ENCODE measurements around the gene TNFSF15. TPM values are rescaled to one million over a fixed set of nuclear protein-coding genes. Genes with fewer than 3 reads are reported as not detected.

The TNFSF15 gene
- total RNA-seq, 1 donor from 2014 or later = not detected

DNA sequence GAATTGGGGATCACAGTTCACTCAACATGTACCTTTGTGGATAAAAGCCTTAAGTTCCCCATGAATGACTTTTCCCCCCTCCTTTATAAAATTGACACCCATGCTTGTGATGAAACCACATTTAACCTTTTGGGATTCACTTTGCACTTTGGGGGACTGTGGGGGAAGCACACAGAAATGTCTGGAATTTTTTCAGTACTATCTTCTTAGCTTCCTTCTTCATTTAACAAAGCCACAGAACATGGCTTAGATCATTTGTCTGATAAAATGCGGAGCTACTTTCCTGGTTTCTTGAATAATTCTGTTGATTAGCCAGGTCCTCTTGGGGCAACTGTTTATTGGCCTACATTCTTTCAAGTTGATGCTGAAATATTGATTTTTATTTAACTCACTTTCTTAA lies 29.9 kb downstream of the TNFSF15 start:
- H3K9ac ChIP-seq = no peak overlapping the region
- H3K4me1 Mint-ChIP-seq = peaks cover 10% of the 10 kb centered on the region
- H3K9me3 Mint-ChIP-seq = no peaks in the 10 kb centered on the region
- H3F3A ChIP-seq (ENCODE audit: low read depth) = no peaks in the 10 kb centered on the region
- no peaks in the 10 kb centered on the region for H3K36me3 ChIP-seq
- TF ChIP-seq EZH2 (IDR thresholded peaks at IDR 0.05) (no peak), EZH2phosphoT487 (IDR thresholded peaks at IDR 0.05) (no peak)
- TF ChIP-seq, protein P1, sequence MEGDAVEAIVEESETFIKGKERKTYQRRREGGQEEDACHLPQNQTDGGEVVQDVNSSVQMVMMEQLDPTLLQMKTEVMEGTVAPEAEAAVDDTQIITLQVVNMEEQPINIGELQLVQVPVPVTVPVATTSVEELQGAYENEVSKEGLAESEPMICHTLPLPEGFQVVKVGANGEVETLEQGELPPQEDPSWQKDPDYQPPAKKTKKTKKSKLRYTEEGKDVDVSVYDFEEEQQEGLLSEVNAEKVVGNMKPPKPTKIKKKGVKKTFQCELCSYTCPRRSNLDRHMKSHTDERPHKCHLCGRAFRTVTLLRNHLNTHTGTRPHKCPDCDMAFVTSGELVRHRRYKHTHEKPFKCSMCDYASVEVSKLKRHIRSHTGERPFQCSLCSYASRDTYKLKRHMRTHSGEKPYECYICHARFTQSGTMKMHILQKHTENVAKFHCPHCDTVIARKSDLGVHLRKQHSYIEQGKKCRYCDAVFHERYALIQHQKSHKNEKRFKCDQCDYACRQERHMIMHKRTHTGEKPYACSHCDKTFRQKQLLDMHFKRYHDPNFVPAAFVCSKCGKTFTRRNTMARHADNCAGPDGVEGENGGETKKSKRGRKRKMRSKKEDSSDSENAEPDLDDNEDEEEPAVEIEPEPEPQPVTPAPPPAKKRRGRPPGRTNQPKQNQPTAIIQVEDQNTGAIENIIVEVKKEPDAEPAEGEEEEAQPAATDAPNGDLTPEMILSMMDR (IDR thresholded peaks at IDR 0.05) = no peak
- H3K27me3 Mint-ChIP-seq (ENCODE audit: insufficient read depth, low read depth) = peaks cover 3% of the 10 kb centered on the region
- DNase-seq (ENCODE audit: low spot score) = no peak
- no peak overlapping the region for H3K27ac Mint-ChIP-seq
- H3K4me2 ChIP-seq = no peak overlapping the region
- H2AFZ ChIP-seq (replicated peaks) = no peak overlapping the region
- no peaks in the 10 kb centered on the region for H4K20me1 ChIP-seq (ENCODE audit: low read depth)
- H3K79me2 ChIP-seq (ENCODE audit: low read depth) = no peaks in the 10 kb centered on the region
- H3K4me1 ChIP-seq = peaks cover 5% of the 10 kb centered on the region
- H3K4me3 Mint-ChIP-seq = no peak overlapping the region
- H3K9me3 ChIP-seq (ENCODE audit: low read depth) = no peaks in the 10 kb centered on the region
- no peaks in the 10 kb centered on the region for H3K36me3 Mint-ChIP-seq
- H3K4me3 ChIP-seq = no peak overlapping the region
- no peak overlapping the region for H3K27ac ChIP-seq
- peaks cover 5% of the 10 kb centered on the region for H3K27me3 ChIP-seq

DNA sequence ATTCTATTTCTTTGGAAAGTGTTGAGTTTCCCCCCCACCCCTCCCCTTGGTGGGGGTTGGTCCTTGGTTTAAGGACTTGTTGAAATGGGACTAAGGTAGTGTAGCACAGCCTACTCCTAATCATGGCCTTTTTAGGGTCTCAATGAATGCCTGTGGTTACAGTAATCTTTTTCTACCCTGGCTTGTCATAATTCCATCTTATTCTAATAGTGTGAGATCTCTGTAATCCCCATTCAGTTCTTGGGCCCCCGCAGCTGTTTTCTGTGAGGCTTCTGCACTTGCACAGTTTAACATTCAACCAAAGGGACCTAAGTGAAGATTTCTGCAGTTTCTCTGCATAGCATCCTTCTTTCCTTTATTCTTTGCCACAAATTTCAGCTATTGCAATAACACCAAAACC lies 30.7 kb downstream of the TNFSF15 start:
- Histone ChIP-seq H3K4me1 (peaks cover 5% of the 10 kb centered on the region), H3K9me3 (ENCODE audit: low read depth) (no peaks in the 10 kb centered on the region), H3K27ac (no peak overlapping the region), H3F3A (ENCODE audit: low read depth) (no peaks in the 10 kb centered on the region), H3K9ac (no peak overlapping the region), H3K27me3 (peaks cover 5% of the 10 kb centered on the region), H4K20me1 (ENCODE audit: low read depth) (no peaks in the 10 kb centered on the region), H3K36me3 (no peaks in the 10 kb centered on the region), H3K4me2 (no peak overlapping the region), H3K79me2 (ENCODE audit: low read depth) (no peaks in the 10 kb centered on the region), H2AFZ (replicated peaks) (no peak overlapping the region), H3K4me3 (no peak overlapping the region)
- DNase-seq (ENCODE audit: low spot score) = no peak
- Mint-ChIP-seq H3K9me3 (no peaks in the 10 kb centered on the region), H3K27ac (no peak overlapping the region), H3K36me3 (no peaks in the 10 kb centered on the region), H3K4me3 (no peak overlapping the region), H3K4me1 (peaks cover 10% of the 10 kb centered on the region), H3K27me3 (ENCODE audit: insufficient read depth, low read depth) (peaks cover 3% of the 10 kb centered on the region)
- TF ChIP-seq EZH2phosphoT487 (IDR thresholded peaks at IDR 0.05) = no peak
- no peak for TF ChIP-seq EZH2 (IDR thresholded peaks at IDR 0.05)
- TF ChIP-seq, protein P1 (IDR thresholded peaks at IDR 0.05) = no peak

DNA sequence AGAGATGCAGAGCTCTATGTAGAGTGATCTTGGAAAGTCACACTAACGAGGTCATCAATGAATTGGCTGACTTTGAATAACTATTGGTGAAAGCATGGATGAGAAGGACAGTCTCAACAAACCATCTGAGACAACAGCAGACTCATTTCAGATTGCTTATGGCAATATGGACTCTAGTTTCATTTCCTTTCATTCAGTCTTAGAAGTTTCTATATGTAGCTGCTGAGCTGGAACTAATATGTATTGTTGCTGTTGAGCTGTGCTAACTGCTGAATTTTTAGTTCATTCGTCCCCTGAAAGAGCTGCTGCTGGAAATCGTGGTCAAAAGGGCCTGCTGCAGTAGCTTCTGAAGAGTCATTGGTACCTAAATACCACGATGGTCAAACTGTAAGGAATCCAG lies 31.3 kb downstream of the TNFSF15 start:
- Mint-ChIP-seq H3K9me3 (no peaks in the 10 kb centered on the region), H3K4me1 (peaks cover 10% of the 10 kb centered on the region), H3K4me3 (no peak overlapping the region), H3K27ac (no peak overlapping the region), H3K36me3 (no peaks in the 10 kb centered on the region), H3K27me3 (ENCODE audit: insufficient read depth, low read depth) (peaks cover 3% of the 10 kb centered on the region)
- Histone ChIP-seq H3K4me3 (no peak overlapping the region), H2AFZ (replicated peaks) (no peak overlapping the region), H3K36me3 (no peaks in the 10 kb centered on the region), H3K4me1 (peaks cover 5% of the 10 kb centered on the region), H3K27me3 (peaks cover 5% of the 10 kb centered on the region), H3K4me2 (no peak overlapping the region), H3K79me2 (ENCODE audit: low read depth) (no peaks in the 10 kb centered on the region), H3K9me3 (ENCODE audit: low read depth) (no peaks in the 10 kb centered on the region), H3F3A (ENCODE audit: low read depth) (no peaks in the 10 kb centered on the region), H3K27ac (no peak overlapping the region), H3K9ac (no peak overlapping the region), H4K20me1 (ENCODE audit: low read depth) (no peaks in the 10 kb centered on the region)
- TF ChIP-seq EZH2 (IDR thresholded peaks at IDR 0.05) (no peak), EZH2phosphoT487 (IDR thresholded peaks at IDR 0.05) (no peak)
- TF ChIP-seq, protein P1 (IDR thresholded peaks at IDR 0.05) = no peak
- peak; percentile 8 for DNase-seq (ENCODE audit: low spot score)

Data from neural progenitor cell (in vitro differentiated cells).